Stromal cell of bone marrow (primary cell): Measurements from ENCODE around the gene PANK1.

Source experiments
- DNase-seq: peaks from one replicate; pipeline ENCODE4 v3.0.0-alpha.2; 2012; ENCODE audit warnings: low read depth

The PANK1 gene

GRCh38 chr10:89644967-89645741, at the start of gene PANK1:
TSS of gene PANK1 (minus strand) at chr10:89645242. CDS start at chr10:89644891, 351 bp downstream.
- peak; percentile 50 for DNase-seq

- DNase-seq, result no peak
These were observed 48.1 kb upstream of the PANK1 start for GRCh38 chr10:89693176-89693575.

- no peak for DNase-seq
These were observed 47.4 kb upstream of the PANK1 start for GRCh38 chr10:89692416-89692815.

GRCh38 chr10:89690027-89690426, 45.0 kb upstream of the PANK1 start:
- no peak for DNase-seq

GRCh38 chr10:89685936-89686335, 40.9 kb upstream of the PANK1 start:
- DNase-seq, result no peak

GRCh38 chr10:89684604-89685003, 39.6 kb upstream of the PANK1 start:
- no peak for DNase-seq

- no peak for DNase-seq
These were observed 38.8 kb upstream of the PANK1 start for GRCh38 chr10:89683883-89684282.

GRCh38 chr10:89679986-89680385, 34.9 kb upstream of the PANK1 start:
- DNase-seq, result no peak

GRCh38 chr10:89677341-89677740, 32.3 kb upstream of the PANK1 start:
- no peak for DNase-seq

- no peak for DNase-seq
These were observed 25.9 kb upstream of the PANK1 start for GRCh38 chr10:89670926-89671325.

GRCh38 chr10:89669985-89670384, 24.9 kb upstream of the PANK1 start:
- no peak for DNase-seq

- no peak for DNase-seq
These were observed 23.5 kb upstream of the PANK1 start for GRCh38 chr10:89668386-89669071.

GRCh38 chr10:89666138-89666537, 21.1 kb upstream of the PANK1 start:
- DNase-seq, result no peak

- DNase-seq, result no peak
These were observed 20.3 kb upstream of the PANK1 start for GRCh38 chr10:89665302-89665701.

- DNase-seq, result peak; percentile 32
These were observed 19.2 kb upstream of the PANK1 start for GRCh38 chr10:89664203-89664602.

GRCh38 chr10:89663144-89663543, 18.1 kb upstream of the PANK1 start:
- no peak for DNase-seq

- no peak for DNase-seq
These were observed 17.6 kb upstream of the PANK1 start for GRCh38 chr10:89662596-89662995.

GRCh38 chr10:89659143-89660131, 14.4 kb upstream of the PANK1 start:
- DNase-seq, result peak; percentile 91

- no peak for DNase-seq
These were observed 12.3 kb upstream of the PANK1 start for GRCh38 chr10:89657302-89657701.

GRCh38 chr10:89655722-89656121, 10.7 kb upstream of the PANK1 start:
- no peak for DNase-seq

- no peak for DNase-seq
These were observed 8.4 kb upstream of the PANK1 start for GRCh38 chr10:89653410-89653869.

- DNase-seq, result no peak
These were observed 7.8 kb upstream of the PANK1 start for GRCh38 chr10:89652806-89653370.
